ENCODE measurements around the gene CDK8.

Gene CDK8

DNA sequence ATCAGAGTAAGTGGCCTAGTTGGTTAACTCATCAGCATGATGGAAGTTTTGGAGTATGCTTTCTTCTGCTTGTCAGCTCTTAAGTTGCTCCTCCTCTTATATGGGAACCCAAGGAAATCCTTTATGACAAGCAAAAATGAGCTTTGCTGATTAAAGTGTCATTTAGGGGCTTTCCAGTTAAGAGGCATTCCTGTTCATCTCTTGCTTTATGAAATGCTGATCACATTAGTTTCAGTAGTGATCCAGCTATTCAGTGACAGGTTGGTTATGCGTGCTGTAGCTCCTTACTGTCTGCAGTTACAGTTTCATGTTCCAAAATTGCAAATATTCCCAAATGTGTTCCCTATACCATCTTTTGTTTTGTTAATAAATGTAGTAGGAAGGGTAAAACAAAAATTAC, 146.6 kb downstream of the CDK8 start:
- no peak for DNase-seq

GRCh38 chr13:26401069-26401468, 147.1 kb downstream of the CDK8 start:
- no peak for DNase-seq

GRCh38 chr13:26401578-26402021, 147.7 kb downstream of the CDK8 start:
- DNase-seq = no peak

- DNase-seq = no peak
Measured at GRCh38 chr13:26406791-26407190, 152.9 kb downstream of the CDK8 start.

DNA sequence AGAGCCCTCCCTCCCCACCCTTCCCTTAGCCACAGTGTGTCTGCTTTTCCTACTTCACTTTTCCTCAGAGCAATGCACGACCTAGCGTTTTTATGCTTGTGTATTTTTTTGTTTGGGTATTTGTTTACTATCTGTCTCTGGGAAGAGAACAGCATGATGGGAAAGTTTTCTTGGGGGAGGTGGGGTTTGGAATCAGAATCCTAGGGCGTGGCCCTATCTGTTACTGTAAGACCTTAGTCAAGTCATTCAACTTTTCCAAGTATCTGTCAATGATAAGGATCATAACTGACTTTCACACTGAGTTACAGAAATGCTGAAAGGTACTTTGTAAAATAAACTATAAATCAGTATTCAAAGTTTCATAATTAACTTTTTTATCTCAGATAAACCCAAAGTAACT, 157.3 kb downstream of the CDK8 start:
- DNase-seq = no peak

- DNase-seq = no peak
Measured at GRCh38 chr13:26412263-26412662, 158.3 kb downstream of the CDK8 start.

GRCh38 chr13:26412936-26413716, 159.2 kb downstream of the CDK8 start:
- no peak for DNase-seq

GRCh38 chr13:26420282-26420960, 166.5 kb downstream of the CDK8 start:
- no peak for DNase-seq

GRCh38 chr13:26422036-26422435, 168.1 kb downstream of the CDK8 start:
- DNase-seq = no peak

DNA sequence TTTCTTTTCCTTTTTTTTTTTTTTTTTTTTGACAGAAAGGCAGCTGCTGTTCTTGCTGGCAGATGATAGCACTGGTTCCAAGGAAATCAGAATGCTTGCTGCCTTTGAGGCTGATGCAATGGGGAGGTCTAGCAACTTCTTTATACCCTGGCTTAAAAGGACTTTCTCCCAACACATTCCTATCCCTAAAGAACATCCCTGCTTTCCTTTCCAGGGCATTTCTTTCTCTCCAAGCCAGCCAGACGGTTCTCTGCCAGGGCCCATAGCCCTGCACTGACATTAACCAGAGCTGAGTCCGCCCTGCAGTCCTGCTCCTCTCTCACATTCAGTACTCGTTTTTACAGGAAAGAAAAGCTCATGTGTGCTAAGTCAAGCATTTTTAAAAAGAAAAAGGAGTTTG, 169.7 kb downstream of the CDK8 start:
- DNase-seq = no peak

DNA sequence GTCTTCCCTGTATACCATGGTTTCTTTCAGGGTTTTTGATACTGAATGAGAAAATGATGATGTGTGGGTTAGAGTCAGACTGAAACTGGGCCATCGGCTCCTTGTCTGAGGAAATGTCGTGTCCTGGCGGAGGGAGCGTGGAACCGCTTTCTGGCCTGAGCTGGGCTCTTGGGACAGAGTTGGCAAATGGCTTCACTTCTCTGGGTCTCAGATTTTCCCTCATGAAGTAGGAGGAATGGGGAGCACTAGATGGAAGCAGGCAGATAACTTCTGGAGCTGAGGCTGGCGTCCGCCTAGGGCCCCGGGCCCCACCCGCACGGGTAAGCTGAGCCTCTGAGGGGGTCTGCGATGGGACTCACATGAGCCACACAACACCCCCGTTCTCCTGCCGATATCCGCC, 170.3 kb downstream of the CDK8 start:
- no peak for DNase-seq

DNA sequence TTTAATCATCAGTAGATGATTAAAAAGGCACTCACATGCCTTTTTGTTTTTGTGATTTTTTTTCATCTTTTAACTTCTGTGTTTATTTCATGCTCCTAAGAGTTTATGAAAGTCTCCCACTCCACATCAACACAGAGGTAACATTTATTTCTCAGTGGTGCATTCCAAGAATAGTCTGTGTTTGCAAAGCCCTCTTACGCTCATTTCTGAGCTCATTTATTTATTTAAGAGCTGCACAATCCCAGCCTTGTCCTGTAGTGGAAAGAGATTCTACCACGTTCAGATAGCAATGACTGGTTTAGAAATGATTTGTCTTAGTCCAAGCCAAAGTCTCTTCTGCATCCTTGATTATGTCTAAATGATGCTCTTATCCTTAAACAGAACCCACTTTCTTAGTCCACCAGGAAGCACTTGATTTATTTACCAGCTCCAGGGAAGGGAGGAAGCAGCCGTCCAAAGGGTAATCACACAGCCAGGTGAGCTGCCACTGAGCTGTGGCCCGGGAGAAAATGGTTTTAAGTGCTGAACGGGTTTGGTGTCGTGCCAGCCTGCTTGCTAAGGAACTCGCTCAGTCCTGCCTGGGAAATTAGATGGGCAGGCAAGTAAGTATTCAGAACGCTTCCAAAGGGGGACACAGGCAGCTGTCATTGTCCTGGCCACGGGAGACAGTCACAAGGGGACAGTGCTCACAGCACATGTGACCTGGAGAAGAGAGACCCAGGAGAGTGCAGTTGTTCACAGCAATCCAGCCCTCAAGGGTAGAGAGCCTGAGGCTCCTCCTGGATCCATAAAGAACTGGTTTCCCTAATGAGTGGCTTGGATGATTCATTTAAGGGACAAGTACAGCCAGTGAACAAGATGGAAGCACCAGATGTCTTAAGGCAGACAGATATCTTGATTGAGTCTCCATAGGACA, 171.8 kb downstream of the CDK8 start:
- DNase-seq = no peak

- DNase-seq = no peak
Measured at GRCh38 chr13:26433776-26434175, 179.8 kb downstream of the CDK8 start.

DNA sequence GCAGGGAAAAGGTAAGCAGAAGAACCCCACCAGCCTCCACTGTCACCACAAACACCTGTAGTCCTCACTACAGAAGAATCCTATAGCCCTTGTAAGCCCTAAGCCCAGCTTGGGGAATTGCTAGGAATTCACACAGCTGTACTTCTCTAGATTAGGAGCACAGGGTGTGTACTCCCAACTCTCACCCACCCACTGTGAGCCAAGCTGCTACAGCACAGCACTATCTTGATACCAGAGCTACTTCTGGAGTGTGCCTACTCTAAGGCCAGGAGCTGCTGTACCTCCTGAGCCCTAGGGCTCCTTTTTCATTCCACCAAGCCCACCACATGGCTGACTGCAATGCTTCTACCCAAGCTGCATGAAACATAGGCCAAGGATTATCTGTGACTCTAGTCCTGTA, 181.2 kb downstream of the CDK8 start:
- DNase-seq = no peak

- no peak for DNase-seq
Measured at GRCh38 chr13:26435646-26436045, 181.7 kb downstream of the CDK8 start.

GRCh38 chr13:26436914-26437313, 183.0 kb downstream of the CDK8 start:
- no peak for DNase-seq

GRCh38 chr13:26440111-26440510, 186.2 kb downstream of the CDK8 start:
- no peak for DNase-seq

GRCh38 chr13:26441476-26441875, 187.5 kb downstream of the CDK8 start:
- no peak for DNase-seq

DNA sequence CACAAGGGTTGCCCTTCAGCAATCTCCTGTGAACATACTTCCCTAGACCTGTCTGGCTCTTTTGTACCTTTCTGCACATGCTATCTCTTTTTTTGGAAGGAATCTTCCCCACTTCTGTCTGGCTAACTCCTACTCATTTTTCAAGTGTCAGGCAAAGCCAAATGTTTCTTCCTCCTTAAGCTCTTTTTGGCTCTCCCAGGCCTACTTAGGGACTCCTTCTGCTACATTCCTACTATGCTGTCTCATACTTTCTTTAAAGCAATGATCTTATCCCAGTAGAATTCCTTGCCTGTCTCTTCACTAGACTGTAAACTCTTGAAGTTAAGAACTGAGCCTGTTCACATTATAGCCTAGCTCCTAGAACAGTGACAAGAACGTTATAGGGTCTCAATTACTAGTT, 188.6 kb downstream of the CDK8 start:
- DNase-seq = no peak

- DNase-seq = no peak
Measured at GRCh38 chr13:26445092-26445491, 191.2 kb downstream of the CDK8 start.

GRCh38 chr13:26446751-26447150, 192.8 kb downstream of the CDK8 start:
- no peak for DNase-seq

- DNase-seq = no peak
Measured at GRCh38 chr13:26448032-26448431, 194.1 kb downstream of the CDK8 start.

DNA sequence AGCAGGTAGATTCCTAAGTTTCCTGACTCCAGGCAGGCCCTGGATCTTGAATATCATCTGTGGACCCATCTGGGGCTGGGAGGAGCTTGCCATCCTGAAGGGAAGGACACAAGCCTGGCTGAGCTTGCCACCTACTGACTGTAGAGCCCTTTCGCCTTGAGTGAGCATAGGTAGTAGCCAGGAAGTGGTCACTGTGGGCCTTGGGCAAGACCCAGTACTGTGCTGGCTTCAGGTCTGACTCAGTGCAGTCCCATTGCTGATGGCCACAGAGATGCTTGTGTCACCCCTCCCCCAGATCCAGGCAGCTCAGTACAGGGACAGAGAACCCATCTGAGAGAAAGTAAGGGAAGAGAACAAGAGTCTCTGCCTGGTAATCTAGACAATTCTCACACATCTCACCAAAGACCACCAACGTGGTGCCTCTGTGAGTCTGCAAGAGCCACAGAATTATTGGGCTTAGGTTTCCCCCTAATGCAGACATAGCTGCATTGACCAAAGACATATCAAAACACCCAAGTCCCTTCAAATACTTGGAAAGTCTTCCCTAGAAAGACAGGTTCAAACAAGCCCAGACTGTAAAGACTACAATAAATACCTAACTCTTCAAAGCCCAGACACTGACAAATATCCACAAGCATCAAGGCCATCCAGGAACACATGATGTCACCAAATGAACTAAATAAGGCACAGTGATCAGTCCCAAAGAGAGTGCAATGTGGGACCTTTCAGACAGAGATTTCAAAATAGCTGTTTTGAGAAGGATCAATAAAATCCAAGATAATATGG, 195.3 kb downstream of the CDK8 start:
- DNase-seq = no peak

All from 8988T (cell line).